Coronary artery (tissue), 2 donors: ENCODE results near the gene CARS1.

Experiments
- DNase-seq: peaks from one replicate; pipeline ENCODE4 v3.0.0-alpha.2; 2017; ENCODE audit warnings: low spot score
- H3K27ac ChIP-seq, 2 donors: fragments of 200-600 bp; sonication (generic); one replicate each; pipeline ENCODE4 v1.5.1; 2016 to 2019
- H3K4me3 ChIP-seq: fragments of 200-600 bp; sonication (generic); 2 replicates; pipeline ENCODE4 v1.5.1; 2016; ENCODE audit warnings: mild to moderate bottlenecking, moderate library complexity
- CTCF ChIP-seq: fragments of 200-600 bp; sonication (generic); IDR thresholded peaks from one replicate; pipeline ENCODE4 v1.5.1; 2019; ENCODE audit warnings: antibody characterized with exemption

Gene CARS1

GRCh38 chr11:2977113-2977512 is 80.1 kb downstream of the CARS1 start:
- DNase-seq = no peak
- H3K4me3 ChIP-seq = no peak overlapping the region
- TF ChIP-seq CTCF = no peak
- H3K27ac ChIP-seq = no peak overlapping the region

- no peak for DNase-seq
- H3K4me3 ChIP-seq = no peak overlapping the region
- no peak for TF ChIP-seq CTCF
- no peak overlapping the region for H3K27ac ChIP-seq
These were observed 80.7 kb downstream of the CARS1 start for GRCh38 chr11:2976294-2977063.

- no peak for DNase-seq
- TF ChIP-seq CTCF = no peak
- Histone ChIP-seq H3K27ac (no peak overlapping the region), H3K4me3 (no peak overlapping the region)
These were observed 81.6 kb downstream of the CARS1 start for GRCh38 chr11:2975594-2975993.

- no peak for TF ChIP-seq CTCF
These were observed 83.0 kb downstream of the CARS1 start for GRCh38 chr11:2974272-2974671.

GRCh38 chr11:2968341-2968900 is 88.8 kb downstream of the CARS1 start:
- Histone ChIP-seq H3K4me3 (no peak overlapping the region), H3K27ac (no peak overlapping the region)
- no peak for TF ChIP-seq CTCF
- no peak for DNase-seq

More at GRCh38 chr11:2974272-2974671, 83.0 kb downstream of the CARS1 start:
- no peak overlapping the region for H3K27ac ChIP-seq
- H3K4me3 ChIP-seq = no peak overlapping the region
- no peak for DNase-seq

- Histone ChIP-seq H3K27ac (no peak overlapping the region), H3K4me3 (no peak overlapping the region)
- TF ChIP-seq CTCF = no peak
- no peak for DNase-seq
These were observed 92.4 kb downstream of the CARS1 start for GRCh38 chr11:2964782-2965181.

GRCh38 chr11:2963761-2964160 is 93.5 kb downstream of the CARS1 start:
- Histone ChIP-seq H3K27ac (no peak overlapping the region), H3K4me3 (no peak overlapping the region)
- TF ChIP-seq CTCF = no peak
- DNase-seq = no peak
